NOMO-1 treated with dmso at 0.1 percent for 144 hours (cell line): Measurements from ENCODE around the gene CLP1.

Experiments used
- DNase-seq: peaks from one replicate; lab custom pipeline; 2025; ENCODE audit not compliant: unreplicated experiment; lab: John Stamatoyannopoulos, UW

The CLP1 gene

GRCh38 chr11:57657194-57658022 is at the start of gene CLP1:
CLP1 (plus strand) TSS chr11:57657762; CDS start chr11:57659477, 1,715 bp downstream.
- peak; percentile 98 for DNase-seq

DNA sequence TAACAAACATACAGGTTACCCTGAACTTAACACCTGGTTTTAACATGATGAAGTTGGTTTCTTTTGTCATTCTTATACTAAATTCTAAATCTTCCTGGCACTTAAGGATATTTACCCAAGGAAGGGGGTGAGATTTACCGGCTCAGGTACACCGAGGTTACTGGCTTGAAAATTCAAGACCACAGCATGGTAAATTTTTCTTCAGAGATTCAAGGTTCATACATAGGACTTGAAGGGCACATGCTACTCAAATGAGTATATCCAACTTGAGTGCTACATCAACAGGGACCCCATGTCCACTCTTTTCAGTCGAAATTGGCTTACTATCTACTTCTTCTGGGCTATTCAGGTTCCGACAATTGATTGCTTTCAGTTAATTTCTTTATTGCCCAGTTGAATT is 47.4 kb upstream of the CLP1 start:
- DNase-seq, result no peak

DNA sequence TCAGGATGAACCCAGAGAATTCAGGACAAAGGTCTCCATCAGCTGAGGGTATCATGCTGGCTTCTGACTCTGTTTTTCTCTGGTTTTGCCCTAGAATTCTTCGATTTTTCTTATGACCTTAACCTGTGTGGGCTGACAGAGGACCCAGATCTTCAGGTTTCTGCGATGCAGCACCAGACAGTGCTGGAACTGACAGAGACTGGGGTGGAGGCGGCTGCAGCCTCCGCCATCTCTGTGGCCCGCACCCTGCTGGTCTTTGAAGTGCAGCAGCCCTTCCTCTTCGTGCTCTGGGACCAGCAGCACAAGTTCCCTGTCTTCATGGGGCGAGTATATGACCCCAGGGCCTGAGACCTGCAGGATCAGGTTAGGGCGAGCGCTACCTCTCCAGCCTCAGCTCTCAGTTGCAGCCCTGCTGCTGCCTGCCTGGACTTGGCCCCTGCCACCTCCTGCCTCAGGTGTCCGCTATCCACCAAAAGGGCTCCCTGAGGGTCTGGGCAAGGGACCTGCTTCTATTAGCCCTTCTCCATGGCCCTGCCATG is 43.3 kb upstream of the CLP1 start:
- DNase-seq, result no peak

DNA sequence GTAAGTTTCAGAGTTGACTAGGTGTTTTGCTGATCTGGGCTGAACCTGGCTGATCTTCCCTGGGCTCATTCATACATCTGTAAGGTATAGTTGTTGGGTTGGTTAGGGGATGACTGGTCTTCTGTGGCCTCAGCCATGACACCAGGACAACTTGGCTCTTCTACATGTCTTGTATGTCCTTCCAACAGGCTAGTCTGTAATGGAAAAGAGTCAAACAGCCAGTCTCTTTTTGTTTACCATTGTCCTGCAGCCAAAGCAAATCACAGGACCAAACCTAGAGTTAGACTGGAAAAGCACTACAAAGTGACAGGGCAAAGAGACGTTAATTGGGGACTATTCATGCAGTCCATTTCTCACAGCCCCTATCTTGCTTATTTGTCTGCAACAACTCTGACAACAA is 42.3 kb upstream of the CLP1 start:
- no peak for DNase-seq

DNA sequence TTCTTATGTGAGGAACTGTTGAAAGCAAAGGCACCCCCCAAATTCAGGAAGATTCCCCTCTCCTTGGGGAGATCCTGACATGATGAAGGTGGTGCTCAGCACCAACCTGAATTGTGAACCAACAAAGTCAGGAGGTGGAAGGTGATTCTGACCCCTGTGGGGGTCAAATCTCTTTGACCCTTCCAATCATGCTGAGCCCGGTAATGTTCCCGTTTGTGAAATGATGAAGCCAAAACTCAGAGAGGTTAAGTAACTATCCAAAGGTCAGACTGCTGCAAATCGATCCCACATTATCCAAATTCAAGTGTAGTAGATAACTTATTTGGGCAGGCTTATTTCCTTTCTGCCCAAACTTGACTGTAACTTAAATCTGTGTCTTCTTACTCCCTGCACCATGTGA is 41.0 kb upstream of the CLP1 start:
- no peak for DNase-seq

DNA sequence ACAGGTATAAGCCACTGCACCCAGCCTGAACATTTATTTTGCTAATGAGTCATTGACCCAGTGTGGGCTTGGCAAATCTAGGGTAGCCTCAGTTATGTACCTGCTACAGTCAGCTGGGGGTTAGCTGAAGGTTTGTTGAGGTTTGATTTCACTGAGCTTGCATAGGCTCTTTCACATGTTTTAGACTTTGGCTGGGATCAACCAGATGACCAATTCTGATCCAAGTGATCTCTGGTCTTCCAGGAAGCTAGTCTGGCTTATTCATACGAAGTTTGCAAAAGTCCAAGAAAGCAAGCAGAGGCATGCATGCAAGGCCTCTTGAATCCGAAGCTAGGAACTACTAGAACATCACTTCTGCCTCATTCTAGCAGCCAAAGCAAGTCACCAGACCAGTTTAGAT is 39.1 kb upstream of the CLP1 start:
- DNase-seq, result no peak

- no peak for DNase-seq
These were observed 38.2 kb upstream of the CLP1 start for GRCh38 chr11:57619331-57619730.

- no peak for DNase-seq
These were observed 37.1 kb upstream of the CLP1 start for GRCh38 chr11:57620467-57620866.

DNA sequence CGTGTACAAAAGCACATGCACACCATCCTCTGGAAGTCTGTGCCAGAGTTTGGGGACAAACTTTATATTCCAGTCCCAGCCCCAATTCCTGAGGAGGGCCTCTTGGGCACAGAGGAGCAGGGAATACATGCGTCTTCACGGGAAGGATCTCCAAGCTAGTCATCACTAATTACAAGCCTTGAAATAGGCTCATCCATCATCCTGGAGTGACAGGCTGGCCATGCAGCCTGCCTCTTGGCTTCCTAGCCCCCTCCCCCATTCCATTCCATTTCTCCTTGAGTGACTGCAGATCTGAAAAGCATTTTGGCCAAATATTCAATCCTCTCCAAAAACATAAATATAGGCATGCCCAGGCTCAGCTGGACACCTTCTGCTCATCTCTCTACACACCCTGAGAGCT is 35.3 kb upstream of the CLP1 start:
- no peak for DNase-seq

- no peak for DNase-seq
These were observed 32.7 kb upstream of the CLP1 start for GRCh38 chr11:57624864-57625263.

DNA sequence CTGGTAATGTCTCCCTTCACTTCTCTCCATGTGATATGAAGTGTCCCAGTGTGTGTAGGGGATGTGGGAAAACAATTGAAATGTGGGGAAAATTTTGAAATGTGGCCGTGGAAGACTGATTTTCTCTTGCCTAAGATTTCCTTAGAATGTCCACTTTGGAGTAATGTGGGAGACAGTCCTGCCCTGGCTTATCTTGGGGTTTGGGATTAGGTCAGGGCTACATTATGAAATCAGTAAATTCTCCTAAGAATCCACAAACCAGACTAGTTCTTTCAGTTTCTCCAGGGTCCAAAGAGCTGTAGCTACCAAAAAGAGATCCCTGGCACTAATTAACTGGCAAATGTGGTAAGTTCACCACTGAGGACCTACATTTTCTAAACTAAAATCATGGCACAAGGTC is 30.7 kb upstream of the CLP1 start:
- no peak for DNase-seq

- no peak for DNase-seq
These were observed 27.4 kb upstream of the CLP1 start for GRCh38 chr11:57630171-57630570.

- no peak for DNase-seq
These were observed 25.4 kb upstream of the CLP1 start for GRCh38 chr11:57632116-57632515.

DNA sequence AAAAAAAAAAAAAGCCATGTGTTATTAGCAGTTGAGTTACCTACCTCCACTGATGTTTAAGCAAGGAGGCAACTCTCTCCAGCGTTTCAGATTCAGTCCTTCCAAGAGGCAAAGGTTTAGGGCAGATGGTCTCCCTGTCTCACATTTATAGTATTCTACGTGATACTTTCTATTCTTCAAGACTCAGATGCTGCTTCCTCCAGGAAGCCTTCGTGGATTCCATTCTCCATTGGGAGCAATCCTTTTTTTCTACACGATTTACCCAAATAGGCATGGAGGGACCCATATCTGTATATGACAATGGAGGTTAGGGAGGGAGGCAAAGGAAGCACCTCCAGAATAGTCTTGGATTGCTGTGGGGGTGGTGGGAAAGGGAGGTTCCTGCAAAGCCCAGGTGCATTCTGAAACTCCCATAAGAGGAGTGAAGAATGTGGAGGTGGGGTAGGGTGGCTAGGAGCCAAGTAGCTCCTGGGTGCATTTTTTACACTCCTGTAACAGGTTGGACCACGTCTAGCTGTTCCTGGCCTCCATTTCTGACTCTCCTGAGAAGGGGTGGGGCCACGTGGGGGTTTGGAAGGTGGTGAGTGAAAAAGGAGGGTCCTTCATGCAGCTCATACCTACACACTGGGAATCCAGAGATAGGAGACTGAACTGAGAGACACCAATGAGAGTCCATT is 24.0 kb upstream of the CLP1 start:
- no peak for DNase-seq

DNA sequence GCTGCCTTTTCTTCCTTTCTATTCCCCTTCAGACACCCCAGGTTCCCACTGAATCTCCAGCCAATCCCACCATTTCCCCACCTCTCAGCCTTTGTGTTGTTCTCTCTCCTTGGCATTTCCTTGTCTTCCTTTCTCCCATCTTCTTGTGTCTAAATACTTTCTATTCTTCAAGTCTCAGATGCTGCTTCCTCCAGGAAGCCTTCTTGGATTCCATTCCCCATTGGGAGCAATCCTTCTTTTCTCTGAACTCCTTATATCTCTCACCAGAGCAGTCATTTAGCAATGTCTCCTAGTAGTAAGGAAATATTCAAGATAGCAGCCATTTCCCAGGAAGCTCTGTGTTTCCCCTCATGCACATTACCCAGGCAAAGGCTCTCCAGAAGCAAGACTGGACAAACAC is 23.3 kb upstream of the CLP1 start:
- DNase-seq, result no peak

GRCh38 chr11:57635246-57635645 is 22.3 kb upstream of the CLP1 start:
- no peak for DNase-seq

- DNase-seq, result no peak
These were observed 19.9 kb upstream of the CLP1 start for GRCh38 chr11:57637626-57638004.

- no peak for DNase-seq
These were observed 19.4 kb upstream of the CLP1 start for GRCh38 chr11:57638005-57638781.

DNA sequence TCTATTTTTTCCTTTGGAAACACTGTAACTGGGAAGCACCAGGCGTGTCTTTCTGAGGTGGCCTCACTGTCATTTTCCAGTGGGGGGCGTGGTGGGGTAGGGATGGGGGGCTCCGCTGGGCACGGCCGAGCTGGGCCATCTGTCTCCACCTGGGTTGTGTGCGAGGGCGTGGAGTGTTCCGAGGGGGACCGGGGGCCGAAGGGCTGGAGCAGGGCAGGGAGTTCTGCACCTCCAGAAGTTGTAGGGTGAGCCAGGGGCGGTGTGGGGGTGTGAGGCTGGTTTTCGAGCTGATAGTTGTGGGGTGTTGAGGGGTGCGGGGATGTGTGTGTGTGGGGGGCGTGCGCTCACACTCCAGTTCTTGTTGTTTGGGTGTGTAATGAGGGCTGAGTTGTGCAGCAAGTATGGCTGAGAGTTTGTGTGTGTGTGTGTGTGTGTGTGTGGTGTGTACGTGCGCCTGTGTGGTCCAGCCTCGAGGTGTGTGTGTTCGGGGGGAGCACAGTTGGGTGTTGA is 18.7 kb upstream of the CLP1 start:
- DNase-seq, result no peak

GRCh38 chr11:57639321-57640067 is 18.1 kb upstream of the CLP1 start:
- DNase-seq, result no peak
